Left lung (tissue), 10 donors: Measurements from ENCODE around the gene PSME2. TPM values are rescaled to one million over a fixed set of nuclear protein-coding genes. Genes with fewer than 3 reads are reported as not detected.

ENCODE experiments used
- ATAC-seq: fragments of 200-7000 bp; cut with Tn5 transposase; one replicate; pipeline ENCODE4 v1.9.1; 2020; ENCODE audit warnings: moderate library complexity
- DNase-seq, 4 donors: peaks; one replicate each; pipeline ENCODE4 v3.0.0-alpha.2; 2013 to 2020
- H3K27ac ChIP-seq, 2 donors: fragments of 200-600 bp; sonication (generic) in 1 of 2; one replicate each; pipeline versions ENCODE4 v1.5.0 to v1.8.0; 2020 to 2021
- H3K27me3 ChIP-seq, 2 donors: fragments of 200-600 bp; sonication (generic) in 1 of 2; one replicate each; pipeline versions ENCODE4 v1.5.0 to v1.8.0; 2020 to 2021
- H3K36me3 ChIP-seq, 2 donors: fragments of 200-600 bp; sonication (generic) in 1 of 2; one replicate each; pipeline versions ENCODE4 v1.5.0 to v1.8.0; 2020 to 2021
- H3K4me1 ChIP-seq, 2 donors: fragments of 200-600 bp; one replicate each; pipeline ENCODE4 v1.8.0; 2021
- H3K4me3 ChIP-seq, 2 donors: fragments of 200-600 bp; sonication (generic) in 1 of 2; one replicate each; pipeline versions ENCODE4 v1.5.0 to v1.8.0; 2020 to 2021; ENCODE audit warnings: mild to moderate bottlenecking in 1 of 2
- H3K9me3 ChIP-seq, 2 donors: fragments of 200-600 bp; sonication (generic) in 1 of 2; one replicate each; pipeline versions ENCODE4 v1.5.0 to v1.8.0; 2020 to 2021
- intact Hi-C, 2 donors: fragments of 100-400 bp; cut with DNase I; formaldehyde crosslinking; loops; one replicate each; pipeline versions ENCODE4 v1.11.2 to v1.14.2; 2022
- polyA plus RNA-seq, 6 donors: library from polyadenylated mRNA; unstranded; fragments of 120-200 nt; gene quantifications; one replicate each; pipeline ENCODE4 v1.2.1, GENCODE V29; 2013; ENCODE audit not compliant: insufficient read length in 6 of 6
- total RNA-seq, 2 donors: library from RNA; stranded (reverse); fragmentation: NEBNext Ultra II Directional; extraction: Animal tissue kit (Norgen Biotek cat#: 25700); gene quantifications; one replicate each; pipeline ENCODE4 v1.2.1, GENCODE V29; 2021
- TF ChIP-seq, protein P1 (sequence below), 2 donors: fragments of 200-600 bp; sonication (generic) in 1 of 2; IDR thresholded peaks; one replicate each; pipeline versions ENCODE4 v1.5.0 to v1.8.0; 2021; ENCODE audit warnings: antibody characterized with exemption in 2 of 2
- donor health status: DM: no; HTN: yes; CAD: no.
- donor health status: DM: no; HTN: no; CAD: no.

PSME2 gene
- total and polyA plus RNA-seq, 8 donors: 126 to 224 (median 159) TPM

DNA sequence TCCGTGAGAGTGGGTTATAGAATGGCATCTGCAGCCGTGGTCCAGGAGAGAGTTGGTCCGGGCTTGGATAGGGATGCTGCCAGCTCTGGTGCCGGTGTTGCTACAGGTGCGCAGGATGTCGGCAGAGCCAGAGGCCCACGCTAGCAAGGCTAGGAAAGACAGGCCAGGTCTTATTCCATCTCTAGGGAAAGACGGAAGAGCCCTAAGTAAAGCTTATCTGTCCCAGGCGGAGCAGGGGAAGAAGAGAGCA lies 10.9 kb downstream of the PSME2 start:
- DNase-seq: no peak
- peaks cover 15 to 48% of the 10 kb centered on the region in 2 donors for H3K4me1 ChIP-seq
- no peak for ATAC-seq
- peak overlapping the region; percentile 27 to 92 for H3K27ac ChIP-seq
- H3K36me3 ChIP-seq: peaks cover 0 to 29% of the 10 kb centered on the region in 2 donors
- H3K4me3 ChIP-seq: peak overlapping the region; percentile 90 to 99
- TF ChIP-seq, protein P1, sequence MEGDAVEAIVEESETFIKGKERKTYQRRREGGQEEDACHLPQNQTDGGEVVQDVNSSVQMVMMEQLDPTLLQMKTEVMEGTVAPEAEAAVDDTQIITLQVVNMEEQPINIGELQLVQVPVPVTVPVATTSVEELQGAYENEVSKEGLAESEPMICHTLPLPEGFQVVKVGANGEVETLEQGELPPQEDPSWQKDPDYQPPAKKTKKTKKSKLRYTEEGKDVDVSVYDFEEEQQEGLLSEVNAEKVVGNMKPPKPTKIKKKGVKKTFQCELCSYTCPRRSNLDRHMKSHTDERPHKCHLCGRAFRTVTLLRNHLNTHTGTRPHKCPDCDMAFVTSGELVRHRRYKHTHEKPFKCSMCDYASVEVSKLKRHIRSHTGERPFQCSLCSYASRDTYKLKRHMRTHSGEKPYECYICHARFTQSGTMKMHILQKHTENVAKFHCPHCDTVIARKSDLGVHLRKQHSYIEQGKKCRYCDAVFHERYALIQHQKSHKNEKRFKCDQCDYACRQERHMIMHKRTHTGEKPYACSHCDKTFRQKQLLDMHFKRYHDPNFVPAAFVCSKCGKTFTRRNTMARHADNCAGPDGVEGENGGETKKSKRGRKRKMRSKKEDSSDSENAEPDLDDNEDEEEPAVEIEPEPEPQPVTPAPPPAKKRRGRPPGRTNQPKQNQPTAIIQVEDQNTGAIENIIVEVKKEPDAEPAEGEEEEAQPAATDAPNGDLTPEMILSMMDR (IDR thresholded peaks at IDR 0.05): no peak
- H3K27me3 ChIP-seq: no peaks in the 10 kb centered on the region
- H3K9me3 ChIP-seq: no peaks in the 10 kb centered on the region
- intact Hi-C loops: no loop called here

DNA sequence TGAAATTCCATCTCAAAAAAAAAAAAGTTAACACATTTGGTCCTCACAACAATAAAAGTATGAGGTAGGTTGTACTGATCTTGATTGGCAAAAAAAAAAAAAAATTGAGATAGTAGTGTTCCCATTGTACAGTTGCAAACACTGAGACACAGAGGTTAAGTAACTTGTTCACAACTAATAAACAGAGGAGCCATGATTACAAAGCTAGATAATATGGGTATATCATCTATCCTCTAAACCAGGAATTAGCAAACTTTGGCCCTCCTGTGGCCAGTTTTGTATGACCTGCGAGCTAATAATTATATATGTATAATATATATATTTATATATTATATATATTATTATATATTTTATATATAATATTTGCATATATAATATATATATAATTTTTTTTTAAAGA lies 12.7 kb downstream of the PSME2 start:
- no peaks in the 10 kb centered on the region for H3K27me3 ChIP-seq
- H3K36me3 ChIP-seq: peaks cover 0 to 15% of the 10 kb centered on the region in 2 donors
- intact Hi-C loops: no loop called here
- no peak overlapping the region for H3K27ac ChIP-seq
- H3K4me3 ChIP-seq: no peak overlapping the region
- no peak for ATAC-seq
- DNase-seq: no peak
- H3K4me1 ChIP-seq: peaks cover 7 to 30% of the 10 kb centered on the region in 2 donors
- TF ChIP-seq, protein P1 (IDR thresholded peaks at IDR 0.05): no peak
- no peaks in the 10 kb centered on the region for H3K9me3 ChIP-seq

DNA sequence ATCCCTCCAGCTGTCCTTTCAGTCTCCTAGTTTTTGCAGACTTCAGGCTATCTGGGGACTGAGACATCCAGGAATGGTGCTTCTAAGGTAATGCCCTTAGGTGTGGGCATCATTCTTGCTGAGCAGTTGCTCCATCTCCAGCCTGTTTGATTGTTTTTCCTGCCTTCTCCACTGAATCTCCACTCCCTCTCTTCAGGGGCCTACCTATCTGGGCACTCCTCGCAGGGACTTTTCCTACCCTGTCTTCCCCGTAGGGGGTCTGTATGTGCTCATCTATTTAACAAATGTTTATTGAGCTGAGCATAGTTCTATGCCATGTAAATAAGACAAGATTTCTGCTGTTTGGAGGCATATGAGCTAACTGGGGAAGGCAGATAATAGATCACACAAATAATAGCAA lies 13.4 kb downstream of the PSME2 start:
- Histone ChIP-seq H3K4me3 (no peak overlapping the region), H3K36me3 (peaks cover 0 to 8% of the 10 kb centered on the region in 2 donors), H3K4me1 (peaks cover 7 to 22% of the 10 kb centered on the region in 2 donors), H3K27ac (no peak overlapping the region), H3K9me3 (no peaks in the 10 kb centered on the region), H3K27me3 (no peaks in the 10 kb centered on the region)
- TF ChIP-seq, protein P1 (IDR thresholded peaks at IDR 0.05): no peak
- intact Hi-C loops: no loop called here
- DNase-seq: no peak
- ATAC-seq: no peak

DNA sequence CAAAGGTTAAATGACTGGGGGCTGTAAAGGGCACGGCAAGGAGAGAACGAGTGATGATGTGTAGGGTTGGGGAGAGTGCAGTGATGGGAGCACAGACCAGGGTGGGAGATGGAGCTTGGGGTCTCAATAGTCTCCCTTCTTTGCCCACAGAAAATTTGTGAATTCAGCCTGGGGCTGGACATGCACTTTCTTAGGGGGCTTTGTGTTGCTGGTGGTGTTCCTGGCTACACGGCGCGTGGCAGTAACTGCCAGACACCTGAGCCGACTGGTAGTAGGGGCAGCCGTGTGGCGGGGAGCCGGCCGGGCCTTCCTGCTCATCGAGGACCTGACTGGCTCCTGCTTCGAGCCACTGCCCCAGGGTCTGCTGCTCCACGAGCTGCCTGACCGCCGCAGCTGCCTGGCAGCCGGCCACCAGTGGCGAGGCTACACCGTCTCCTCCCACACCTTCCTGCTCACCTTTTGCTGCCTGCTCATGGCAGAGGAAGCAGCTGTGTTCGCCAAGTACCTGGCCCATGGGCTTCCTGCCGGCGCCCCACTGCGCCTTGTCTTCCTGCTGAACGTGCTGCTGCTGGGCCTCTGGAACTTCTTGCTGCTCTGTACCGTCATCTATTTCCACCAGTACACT lies 14.2 kb downstream of the PSME2 start:
- TF ChIP-seq, protein P1 (IDR thresholded peaks at IDR 0.05): no peak
- no peaks in the 10 kb centered on the region for H3K27me3 ChIP-seq
- peaks cover 5 to 14% of the 10 kb centered on the region in 2 donors for H3K4me1 ChIP-seq
- peak overlapping the region in 1 of 2 donors; percentile 13 for H3K27ac ChIP-seq
- no peaks in the 10 kb centered on the region for H3K9me3 ChIP-seq
- no peak overlapping the region for H3K4me3 ChIP-seq
- no peaks in the 10 kb centered on the region for H3K36me3 ChIP-seq
- ATAC-seq: no peak
- DNase-seq: no peak
- intact Hi-C loops: no loop called here

DNA sequence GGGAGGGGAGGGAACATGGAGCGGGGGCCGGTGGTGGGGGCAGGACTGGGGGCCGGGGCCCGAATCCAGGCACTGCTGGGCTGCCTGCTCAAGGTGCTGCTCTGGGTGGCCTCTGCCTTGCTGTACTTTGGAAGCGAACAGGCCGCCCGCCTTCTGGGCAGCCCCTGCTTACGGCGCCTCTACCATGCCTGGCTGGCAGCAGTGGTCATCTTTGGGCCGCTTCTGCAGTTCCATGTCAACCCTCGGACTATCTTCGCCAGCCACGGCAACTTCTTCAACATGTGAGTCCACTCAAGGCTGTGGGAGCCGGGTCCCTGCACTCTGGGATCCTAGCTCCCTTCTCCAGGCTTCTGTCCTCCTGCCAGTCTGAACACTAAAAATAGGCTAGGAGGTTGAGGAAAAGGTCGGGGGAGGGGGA lies 14.9 kb downstream of the PSME2 start:
- Histone ChIP-seq H3K27ac (no peak overlapping the region), H3K4me3 (no peak overlapping the region), H3K4me1 (peaks cover 0 to 8% of the 10 kb centered on the region in 2 donors), H3K9me3 (no peaks in the 10 kb centered on the region), H3K27me3 (no peaks in the 10 kb centered on the region), H3K36me3 (no peaks in the 10 kb centered on the region)
- intact Hi-C loops: no loop called here
- TF ChIP-seq, protein P1 (IDR thresholded peaks at IDR 0.05): no peak
- no peak for ATAC-seq
- no peak for DNase-seq
